HT1080 (cell line): ENCODE data around the gene TM9SF2. TPM values are rescaled to one million over a fixed set of nuclear protein-coding genes. Genes with fewer than 3 reads are reported as not detected.

Experiments used
- small RNA-seq: library from RNA; depleted of rRNA; stranded (forward); fragments of <200 nt; gene quantifications from one replicate; pipeline ENCODE3, GENCODE V24; 2014
- total RNA-seq: library from RNA; depleted of rRNA; stranded (reverse); fragments of >200 nt; shearing (Covaris generic); gene quantifications from 2 replicates; pipeline ENCODE4 v1.2.3, GENCODE V29; 2014; rRNA removed

TM9SF2 gene
- total RNA-seq, 1 experiment from 2014 or later = 80.5 TPM

Small RNA genes lying within 50 kb of the gene (small RNA-seq; reads per million reads assigned to genes)
- not detected for gene AL139035.1

Other genes starting within 250 kb of the TM9SF2 start
- not detected in 2 replicates for gene GPR18, start 243.1 kb upstream of the TM9SF2 start, total RNA-seq
- gene GPR183, start 194.1 kb upstream of the TM9SF2 start, total RNA-seq = not detected in 2 replicates
- 0.70 and 0.95 TPM in 2 replicates for gene CLYBL, start 105.2 kb downstream of the TM9SF2 start, total RNA-seq